Smooth muscle cell of the brain vasculature (primary cell): ENCODE results near the gene TCF7L2.

Experiments
- DNase-seq: peaks from one replicate; pipeline ENCODE4 v3.0.0-alpha.2; 2012; ENCODE audit warnings: low read depth, low spot score

TCF7L2 gene

DNA sequence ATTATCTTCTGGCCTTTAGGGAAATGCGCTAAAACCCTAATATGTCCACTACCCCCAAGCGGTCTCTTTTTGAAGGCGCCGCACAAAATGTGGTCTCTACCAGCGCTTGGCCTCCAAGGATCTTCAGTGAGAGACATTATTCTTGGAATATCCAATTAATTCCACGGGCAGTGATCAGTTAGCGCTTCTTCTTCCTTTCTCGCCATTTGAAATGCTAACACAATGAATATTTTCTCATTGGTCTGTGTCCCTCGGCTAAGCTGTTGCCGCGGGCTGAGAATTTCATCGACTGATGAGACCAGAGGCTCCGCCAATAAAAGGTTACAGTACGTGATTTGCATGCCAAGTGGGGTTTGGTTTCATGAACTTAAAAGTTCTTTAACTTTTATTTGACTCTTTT is 169.8 kb downstream of the TCF7L2 start:
- no peak for DNase-seq

DNA sequence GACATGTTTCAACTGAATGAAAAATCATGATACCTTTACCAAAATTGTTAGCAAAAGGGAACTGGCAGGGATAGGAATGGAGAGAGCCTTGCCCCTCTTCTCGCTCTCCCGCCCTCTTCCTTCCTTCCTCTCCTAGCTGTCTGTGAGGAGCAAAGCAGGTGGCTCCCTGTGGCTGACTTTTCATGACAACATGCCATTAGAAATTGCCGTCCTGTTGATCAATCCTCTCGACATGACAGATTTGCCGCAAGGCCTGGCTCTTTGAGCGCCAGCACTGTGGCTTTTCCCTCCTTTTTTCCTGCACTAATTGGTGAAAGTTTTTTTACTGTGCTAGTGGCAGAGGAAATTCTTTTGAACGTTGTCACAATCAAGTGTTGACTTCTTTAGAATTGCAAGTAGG is 171.1 kb downstream of the TCF7L2 start:
- no peak for DNase-seq

DNA sequence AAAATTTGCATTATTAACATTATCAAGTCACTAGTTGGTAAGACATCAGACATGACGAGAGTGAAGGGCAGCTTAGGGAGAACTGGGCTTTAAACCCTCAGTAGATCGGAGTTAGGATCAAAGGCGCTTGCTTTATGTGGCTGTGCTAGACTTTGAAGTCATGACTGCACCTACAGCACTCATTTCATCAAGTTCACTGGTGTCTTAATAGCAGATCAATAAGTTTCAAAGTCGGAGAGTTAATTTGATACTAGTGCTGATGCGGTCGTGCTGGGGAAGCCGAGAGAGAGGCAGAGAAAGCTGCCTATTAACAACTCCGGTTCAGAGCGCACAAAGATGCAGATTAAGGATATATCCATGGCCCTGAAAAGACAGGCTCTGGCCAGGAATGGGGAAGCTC is 172.9 kb downstream of the TCF7L2 start:
- no peak for DNase-seq

DNA sequence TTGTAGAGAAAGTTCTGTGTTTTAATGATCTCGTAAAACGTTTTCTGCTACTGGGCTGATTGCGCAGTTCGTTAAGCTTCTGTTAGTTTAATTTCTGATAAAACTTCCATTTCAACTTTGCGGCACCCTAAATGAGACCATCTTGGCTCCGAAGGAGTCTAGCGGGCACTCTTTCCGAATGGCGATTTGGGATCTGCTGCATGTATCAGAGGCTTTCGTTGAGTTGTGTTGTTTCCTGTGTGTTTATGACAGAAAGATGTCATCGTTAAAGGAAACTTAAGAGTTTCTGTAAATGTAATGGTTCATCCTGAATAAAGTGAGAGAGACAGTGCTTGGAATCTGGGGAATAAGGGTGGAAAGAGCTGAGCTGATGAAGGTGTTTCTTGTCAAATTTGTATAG is 174.7 kb downstream of the TCF7L2 start:
- no peak for DNase-seq

DNA sequence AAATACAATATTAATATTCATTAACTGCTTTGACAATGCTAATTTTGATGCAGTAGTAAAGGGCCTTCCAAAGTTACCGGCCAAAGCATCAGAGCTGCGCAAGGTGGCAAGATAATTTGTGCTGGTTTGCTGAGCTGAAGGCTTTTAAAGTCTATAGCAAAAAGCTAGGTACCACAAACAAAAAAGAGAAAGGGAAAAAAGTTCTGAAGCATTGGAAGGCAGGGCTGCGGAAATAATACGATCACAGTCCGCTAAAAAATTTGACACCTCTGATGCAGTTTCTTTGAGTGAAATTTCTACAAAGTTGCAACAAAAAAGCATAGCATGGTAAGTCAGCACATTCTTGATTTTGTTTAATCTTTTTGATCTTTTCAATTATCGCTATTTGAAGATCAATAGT is 175.6 kb downstream of the TCF7L2 start:
- no peak for DNase-seq

DNA sequence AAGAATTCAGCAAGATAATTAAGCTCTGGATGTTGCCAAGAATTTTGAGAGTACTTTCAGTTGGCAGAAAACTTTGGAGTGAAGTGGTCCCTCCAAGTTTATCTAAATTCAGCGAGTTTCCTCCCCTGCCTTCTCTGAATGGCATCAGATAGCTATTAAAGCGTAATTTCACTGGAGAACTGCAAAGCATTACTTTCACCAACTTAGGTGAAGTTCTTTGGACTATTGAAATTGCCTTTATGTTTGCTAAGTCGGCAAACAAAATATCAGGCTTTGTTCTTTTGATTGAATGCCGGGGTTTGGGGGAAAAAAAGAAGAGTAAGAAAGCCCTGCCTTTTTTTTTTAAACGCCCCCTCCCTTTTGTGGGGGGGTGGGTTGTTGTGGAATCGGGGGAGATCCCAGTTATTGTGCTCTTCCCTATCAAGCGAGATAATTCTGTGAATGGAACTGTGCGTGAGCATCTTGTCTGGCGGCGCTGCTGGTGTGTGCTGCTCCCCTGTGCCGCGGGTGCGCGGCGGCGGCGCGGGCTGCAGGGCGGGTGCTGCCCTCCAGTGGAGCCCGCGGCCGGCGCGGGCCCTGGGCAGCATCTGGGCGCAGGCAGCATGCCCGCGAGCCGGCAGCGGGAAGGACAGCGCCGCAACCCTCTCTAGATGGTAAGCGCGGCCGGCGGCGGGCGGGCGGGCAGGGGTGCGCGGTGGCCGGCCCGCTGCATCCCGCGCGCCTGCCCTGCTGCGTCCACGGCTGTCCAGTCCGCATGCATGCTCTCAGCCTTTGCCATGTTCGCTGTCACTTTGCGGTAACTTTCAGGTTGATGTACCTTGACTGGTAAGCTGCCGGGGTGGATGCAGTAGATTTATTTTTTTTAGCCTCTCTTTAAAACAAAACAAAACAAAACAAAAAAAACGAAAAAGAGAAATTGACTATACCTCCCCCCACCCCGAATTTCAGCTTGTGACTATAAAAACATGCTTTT is 176.5 kb downstream of the TCF7L2 start:
- DNase-seq = peak; percentile 47

DNA sequence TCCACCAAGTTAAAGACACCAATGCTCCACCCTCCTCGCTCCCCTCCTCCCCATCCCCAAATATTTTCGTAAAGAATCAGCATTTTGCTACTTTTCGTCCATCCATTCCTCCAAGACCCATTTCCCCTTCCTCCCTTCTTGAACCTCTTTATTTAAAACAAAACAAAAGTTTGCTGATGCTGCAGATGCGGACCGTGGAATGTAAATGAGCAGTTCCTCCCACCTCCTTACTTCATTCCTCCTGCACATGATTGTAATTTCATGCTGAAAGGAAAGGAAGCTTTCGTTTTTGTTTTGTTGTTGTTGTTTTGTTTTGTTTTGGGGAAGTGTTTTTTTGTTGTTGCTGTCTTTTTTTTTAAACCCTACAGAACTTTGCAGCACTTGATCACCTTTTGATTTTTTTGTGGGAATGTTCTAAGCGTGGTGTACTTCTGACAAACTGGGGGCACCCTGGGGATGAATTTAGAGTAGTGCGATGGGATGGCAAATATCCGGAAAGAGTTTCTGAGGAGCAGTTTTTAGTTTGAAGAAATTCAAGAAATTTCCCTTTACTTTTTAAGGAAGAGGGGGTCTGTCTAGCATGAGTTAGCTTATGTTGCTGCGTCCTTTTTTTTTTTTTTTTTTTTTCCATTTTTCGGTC is 177.3 kb downstream of the TCF7L2 start:
- no peak for DNase-seq

DNA sequence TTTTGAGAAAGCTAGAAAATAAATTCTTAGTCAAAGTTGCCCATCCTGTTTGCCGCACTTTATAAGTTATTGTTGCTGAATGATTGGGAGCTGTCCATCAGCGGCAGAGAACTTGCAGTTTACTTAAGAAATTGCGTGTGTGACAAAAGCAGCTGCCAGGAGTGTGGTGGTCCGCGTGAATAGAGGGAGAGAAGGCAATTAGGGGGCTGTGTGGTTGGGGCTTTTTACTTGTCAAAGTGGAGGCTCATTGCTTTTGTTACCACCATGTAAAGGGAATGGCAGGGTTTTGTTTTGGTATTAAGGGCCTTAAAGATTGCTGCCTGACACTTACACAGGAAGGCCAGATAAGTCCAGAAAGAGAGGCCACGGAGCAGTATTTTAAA is 177.8 kb downstream of the TCF7L2 start:
- no peak for DNase-seq

DNA sequence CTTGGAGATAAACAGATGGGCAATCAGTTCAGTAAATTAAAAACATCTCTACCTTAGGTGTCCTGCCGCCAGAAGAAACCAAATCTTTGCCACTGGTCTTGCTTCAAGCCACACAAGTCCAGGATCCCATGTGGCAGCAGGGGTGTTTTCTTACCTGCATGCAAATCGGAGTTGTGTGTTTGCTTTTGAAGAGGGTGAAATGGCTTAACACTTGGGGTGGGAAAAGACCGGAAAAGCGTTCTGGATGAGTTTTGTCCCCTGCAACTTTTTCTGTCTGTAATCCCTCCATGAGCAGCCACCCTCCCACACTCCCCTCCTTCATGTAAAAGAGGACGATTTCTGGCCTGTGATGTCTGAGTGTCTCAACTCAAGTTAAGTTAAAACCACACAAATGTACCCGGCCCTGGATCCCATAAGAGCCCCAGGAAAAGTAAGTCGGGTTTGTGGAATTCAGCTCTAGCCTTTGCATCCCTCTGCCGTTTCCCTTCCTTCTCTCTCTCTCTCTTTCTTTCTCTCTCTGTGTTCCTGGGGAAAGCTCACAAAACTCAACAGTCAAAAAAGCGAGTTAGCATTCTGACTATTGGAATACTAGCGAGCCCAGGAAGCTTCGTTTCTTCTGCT is 178.5 kb downstream of the TCF7L2 start:
- DNase-seq = no peak

DNA sequence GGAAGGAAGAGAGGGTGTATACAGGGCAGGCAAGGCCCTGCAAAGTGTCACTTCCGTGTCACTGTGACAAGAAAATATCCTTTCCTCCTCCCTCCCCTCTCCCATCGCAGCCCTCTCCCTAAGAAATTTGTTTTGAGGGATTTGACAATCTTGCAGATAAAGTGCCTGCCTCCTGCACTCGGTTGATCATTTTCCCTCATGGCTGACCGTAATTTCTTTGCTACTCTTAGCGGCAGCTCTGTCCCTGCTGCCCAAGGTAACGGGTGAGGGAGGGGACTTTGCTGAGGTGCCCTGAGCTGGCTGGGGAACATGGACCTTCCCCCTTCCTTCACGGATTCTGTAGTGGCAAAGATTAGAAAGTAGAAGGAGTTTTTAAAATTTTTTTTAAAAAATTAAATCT is 179.1 kb downstream of the TCF7L2 start:
- no peak for DNase-seq

DNA sequence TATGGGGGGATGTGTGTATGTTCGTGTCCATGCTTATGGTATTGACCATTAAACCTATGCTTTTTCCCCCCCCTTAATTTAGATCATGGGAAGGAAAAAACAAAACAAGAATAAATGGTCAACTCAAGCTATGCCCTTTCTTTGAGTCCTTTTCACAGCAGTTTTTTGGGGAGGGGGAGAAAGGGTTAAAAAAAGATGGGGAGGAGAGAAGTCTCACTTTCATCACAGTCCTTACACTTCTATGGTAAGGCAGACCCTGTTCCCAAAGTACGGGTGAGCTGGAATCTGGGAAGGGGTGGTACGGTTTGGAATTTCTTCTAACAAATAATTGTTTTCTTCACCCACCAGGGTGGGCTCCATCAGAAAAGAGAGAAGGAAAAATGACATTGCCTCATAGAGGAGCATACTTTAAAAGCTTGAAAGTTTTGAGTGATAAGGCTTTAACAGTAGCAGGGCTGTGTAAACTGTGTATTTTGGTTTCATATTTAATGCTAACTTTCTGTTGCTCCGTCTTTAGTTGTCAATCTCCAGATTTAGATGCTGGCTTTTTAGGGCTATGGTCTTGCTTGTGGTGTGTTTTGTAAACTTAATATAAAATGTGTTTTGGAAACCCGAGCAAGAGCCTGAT is 180.1 kb downstream of the TCF7L2 start:
- no peak for DNase-seq

DNA sequence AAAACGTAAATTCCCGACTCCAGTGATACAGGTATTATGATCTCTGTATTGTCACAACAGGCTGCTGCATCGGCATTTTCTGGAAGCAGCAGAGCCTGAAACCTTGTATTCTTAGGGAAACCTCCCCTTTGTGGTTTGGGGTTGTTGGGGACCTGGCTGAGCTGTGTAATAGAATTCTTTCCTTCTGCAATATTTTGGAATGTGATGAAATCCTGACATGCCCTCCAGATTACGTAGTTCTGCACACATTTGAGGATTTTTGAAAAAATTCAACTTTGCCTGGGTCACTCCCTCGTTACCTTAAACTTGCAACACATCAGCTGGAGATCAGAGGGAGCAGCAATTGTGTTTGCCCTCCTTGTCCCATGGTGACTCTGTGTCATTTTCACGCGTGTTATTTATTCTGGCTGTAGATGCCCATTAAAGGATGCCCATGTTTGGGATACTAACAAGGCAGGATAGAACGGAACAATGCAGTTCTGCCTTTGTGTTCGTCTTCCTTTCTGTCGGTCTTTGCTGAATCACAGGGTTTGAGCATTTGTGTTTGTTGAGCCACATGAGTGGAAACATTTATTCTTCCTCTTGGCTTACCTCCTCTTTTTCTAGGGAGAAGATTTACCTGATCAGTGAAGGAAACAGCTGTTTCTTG is 181.7 kb downstream of the TCF7L2 start:
- no peak for DNase-seq

DNA sequence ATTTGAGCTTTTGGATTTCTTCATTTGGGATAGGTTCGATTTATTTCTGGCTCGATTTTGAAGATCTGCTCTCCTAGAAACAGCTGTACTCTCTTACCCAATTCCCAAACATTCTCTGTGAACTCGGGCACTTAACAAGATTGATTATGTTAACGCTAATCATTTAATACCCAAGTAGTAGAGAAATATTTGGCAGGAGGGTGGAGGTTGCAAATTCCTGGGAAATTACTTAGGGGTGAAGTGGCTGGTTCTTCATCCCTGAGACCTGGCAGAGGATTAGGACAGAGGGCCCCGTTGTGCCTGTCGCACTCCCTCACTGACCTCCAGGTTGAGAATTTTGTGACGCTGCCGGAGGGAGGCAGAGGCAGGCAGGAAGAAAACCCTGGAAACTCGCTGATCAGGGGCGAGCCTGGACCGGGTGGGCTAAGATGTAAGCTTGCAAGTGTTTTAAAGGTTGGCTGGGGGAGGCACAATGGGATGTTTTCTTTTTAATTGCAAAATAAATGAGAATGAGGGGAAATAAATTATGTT is 182.6 kb downstream of the TCF7L2 start:
- DNase-seq = no peak

DNA sequence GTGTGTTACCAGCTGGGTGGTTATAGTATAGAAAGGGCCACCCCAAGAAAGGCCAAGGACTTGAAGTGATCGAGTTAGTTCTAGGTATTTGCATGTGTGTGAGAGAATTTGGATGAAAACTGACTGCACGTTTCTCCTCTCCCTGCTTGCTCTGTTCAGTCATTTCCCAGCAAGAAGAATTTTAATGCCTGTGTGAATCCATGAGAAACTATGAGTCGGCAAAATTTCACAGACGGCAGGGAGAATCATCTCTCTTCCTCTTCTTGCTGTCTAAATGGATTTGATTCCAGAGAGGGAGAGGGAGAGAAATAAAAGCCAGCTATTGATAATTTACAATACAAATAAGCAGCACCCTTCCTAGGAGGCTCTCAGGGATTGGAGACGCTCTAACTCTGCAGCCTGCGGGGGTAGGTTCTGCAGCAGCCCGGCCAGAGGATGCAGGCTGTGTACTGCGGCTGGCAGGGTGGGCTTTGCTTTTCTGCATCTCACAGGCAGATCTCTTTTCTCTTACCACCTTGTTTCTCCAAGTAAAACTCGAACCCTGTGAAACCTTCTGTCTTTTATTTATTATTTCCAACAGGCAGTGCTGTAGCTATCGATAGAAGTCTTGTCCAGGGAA is 183.6 kb downstream of the TCF7L2 start:
- DNase-seq = no peak

DNA sequence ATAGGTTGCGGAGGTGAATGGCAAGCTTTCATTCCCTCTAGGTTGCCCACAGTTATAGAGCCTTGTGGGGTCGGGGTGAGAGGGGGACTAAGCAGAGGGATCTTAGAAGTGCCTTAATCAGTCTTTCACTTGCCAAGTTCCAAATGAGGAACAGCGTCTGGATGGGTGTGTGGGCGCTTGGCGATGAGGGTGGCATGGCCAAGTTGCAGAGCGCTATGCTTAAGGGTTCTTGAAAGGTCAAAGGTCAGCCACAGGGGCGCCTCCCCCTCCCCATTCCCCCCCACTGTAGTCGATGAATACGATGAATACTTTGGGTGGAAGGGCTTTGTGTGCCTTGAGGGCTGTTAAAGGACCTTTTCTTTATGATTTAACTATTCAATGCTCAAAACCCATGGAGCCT is 185.0 kb downstream of the TCF7L2 start:
- DNase-seq = no peak

DNA sequence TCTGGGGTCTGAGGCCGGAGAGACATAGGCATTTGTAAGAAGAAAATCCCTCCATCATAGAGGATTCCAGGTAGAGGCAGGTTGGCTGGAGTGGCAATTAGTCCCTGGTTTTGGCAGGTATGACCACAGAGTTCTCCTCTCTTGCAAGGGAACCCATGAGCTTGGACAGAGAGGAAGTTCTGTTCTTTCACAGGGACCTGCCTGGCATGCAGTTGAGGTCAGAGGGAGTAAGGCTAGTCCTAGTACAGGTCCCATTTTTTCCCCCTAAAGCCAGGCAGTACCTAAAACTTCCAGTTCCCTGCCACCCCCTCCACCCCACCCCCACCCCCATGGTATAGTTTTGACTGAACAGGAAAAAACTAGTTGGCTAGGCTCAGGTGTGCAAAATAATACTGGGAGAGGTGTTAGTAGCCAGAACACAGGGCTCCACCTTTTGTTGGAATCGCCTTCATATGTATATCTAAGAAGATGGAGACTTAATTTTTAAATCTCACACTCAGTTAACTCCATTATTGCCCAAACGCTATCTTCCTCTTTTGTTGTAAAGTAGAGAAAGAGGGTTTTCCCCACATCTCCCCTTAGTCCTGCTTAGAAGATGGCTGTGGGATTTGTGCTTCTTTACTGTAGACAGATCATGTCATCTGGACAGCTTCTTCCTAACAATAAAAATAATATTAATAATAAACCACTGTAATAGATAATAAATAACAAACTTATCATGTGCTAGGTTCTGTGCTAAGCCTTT is 188.1 kb downstream of the TCF7L2 start:
- no peak for DNase-seq

DNA sequence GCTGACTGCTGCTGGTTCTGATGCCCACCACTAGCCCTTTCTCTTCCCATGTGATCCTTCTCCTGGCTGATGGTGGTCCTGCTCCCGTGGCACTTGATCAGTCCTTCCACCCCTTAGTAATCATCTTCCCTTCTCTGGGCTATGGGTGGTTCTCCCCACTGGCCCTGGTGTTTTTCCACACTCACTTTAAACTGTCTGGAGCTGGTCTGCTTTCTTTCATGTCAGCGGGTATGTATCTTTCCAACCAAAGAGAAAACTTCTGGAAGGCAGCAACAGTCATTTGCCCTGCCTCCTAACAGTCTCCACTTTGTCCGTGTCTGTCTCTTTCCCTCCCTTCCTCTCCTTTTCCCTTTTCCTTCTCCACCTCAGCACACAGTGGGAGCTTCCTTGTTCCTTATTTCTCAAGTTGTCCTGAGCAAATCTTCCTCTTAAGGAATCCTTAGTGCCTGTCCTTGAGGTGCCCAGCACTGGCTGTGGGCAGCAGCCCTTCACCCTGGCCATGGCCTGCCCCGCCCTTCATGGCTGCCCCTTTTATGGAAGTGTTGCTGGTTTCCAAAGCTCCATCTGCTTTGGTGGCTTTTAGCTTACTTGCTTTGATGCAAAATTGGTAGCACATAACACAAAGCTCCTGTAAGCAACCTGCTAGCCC is 189.0 kb downstream of the TCF7L2 start:
- DNase-seq = no peak

DNA sequence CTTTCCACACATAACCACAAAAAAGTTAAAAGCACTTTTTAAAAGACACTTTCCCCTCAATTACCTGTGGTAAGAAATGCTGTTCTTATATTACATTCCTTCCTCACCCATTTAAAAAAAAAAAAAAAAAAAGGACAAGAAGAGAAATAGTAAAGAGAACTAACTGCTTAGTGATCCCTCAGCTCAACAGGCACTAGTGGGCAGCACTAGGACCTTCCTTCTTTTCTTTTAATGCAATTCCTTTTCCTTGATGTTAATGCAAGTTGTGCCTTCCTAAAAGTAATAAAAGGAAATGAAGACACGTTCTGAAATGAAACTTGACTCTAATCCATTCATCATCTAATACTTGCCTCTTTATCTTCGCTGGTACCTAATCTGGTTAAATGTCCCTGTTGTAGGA is 189.7 kb downstream of the TCF7L2 start:
- DNase-seq = no peak

DNA sequence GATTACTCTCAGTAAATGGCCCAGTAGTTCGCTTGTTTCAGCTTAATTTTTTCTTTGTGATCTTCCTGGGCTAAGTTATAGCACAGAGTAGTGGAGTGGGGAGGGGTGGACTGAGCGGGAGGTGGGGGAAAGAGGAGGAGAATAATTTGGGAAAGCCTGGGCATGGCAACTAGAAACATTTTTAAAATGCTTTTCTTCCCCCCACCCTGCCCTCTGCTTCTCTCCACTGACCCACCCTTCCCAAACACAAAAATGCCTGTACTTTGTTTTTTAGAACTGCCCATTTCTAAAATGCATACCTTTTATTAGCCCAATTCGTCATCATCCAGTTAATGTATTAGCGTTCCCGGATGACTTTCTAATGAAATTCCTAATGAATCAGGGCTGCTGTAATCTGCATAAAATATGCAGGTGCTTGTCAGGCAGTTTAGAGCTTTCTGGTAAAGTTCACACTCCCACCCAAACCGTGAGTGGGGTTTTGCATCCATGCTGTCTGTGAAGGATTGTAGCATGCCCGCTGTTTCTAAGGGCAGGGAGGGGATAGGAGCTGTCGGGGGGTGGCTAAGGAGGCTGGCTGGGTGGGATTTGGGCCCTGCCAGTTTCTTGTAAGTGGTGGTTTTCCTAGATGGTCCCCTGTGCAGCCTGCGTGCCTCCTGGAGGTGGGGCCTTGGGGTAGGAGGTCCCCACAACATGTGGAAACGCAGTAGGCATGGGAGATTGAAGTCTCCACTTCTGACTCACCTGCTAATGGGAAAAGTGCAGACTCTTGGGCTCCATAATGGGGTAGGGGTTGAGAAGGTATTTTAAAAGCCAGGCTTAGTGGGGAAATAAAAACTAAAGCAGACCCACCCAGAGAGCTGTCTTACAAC is 190.3 kb downstream of the TCF7L2 start:
- no peak for DNase-seq
